OCI-LY3 (cell line): ENCODE measurements around the gene CPT1B.
"Not testable (repeated sequence)": the region's sequence is repeated elsewhere in the genome, so short reads cannot be mapped to it uniquely, and the experiment has no call there.

Experiments used
- H2AFZ ChIP-seq: fragments of 200-600, 300-600 bp; shearing (Covaris generic); 2 replicates; pipeline ENCODE4 v1.6.0; 2014; ENCODE audit warnings: antibody characterized with exemption, low read depth, low read length
- H3K27ac ChIP-seq: fragments of 200-600, 300-600 bp; sonication (generic); 2 replicates; pipeline ENCODE4 v1.5.1; 2014; ENCODE audit warnings: mild to moderate bottlenecking, low read length, moderate library complexity, mixed read lengths
- H3K27me3 ChIP-seq: fragments of 200-600, 300-600 bp; sonication (generic); 2 replicates; pipeline ENCODE4 v1.6.1; 2014; ENCODE audit warnings: low read depth, low read length, mixed read lengths
- H3K36me3 ChIP-seq: fragments of 200-600, 300-600 bp; sonication (generic); replicated peaks from 2 replicates; pipeline ENCODE3; 2014; ENCODE audit warnings: low read depth, low read length, mixed read lengths
- H3K4me1 ChIP-seq: fragments of 300-600, 200-600 bp; sonication (generic); 2 replicates; pipeline ENCODE4 v1.6.1; 2014; ENCODE audit warnings: low read length, mixed read lengths
- H3K4me2 ChIP-seq: fragments of 200-600, 300-600 bp; sonication (generic); 2 replicates; pipeline ENCODE4 v1.6.1; 2014; ENCODE audit warnings: low read length, mixed read lengths
- H3K4me3 ChIP-seq: fragments of 300-600, 200-600 bp; sonication (generic); 2 replicates; pipeline ENCODE4 v1.5.1; 2014; ENCODE audit warnings: antibody characterized with exemption, mild to moderate bottlenecking, low read length, moderate library complexity
- H3K79me2 ChIP-seq: fragments of 300-600, 200-600 bp; shearing (Covaris generic); 2 replicates; pipeline ENCODE4 v1.6.1; 2014; ENCODE audit warnings: mild to moderate bottlenecking, low read length, mixed read lengths
- H3K9ac ChIP-seq: fragments of 300-600, 200-600 bp; shearing (Covaris generic); 2 replicates; pipeline ENCODE4 v1.6.0; 2014; ENCODE audit warnings: mild to moderate bottlenecking, low read length, moderate library complexity
- H3K9me3 ChIP-seq: fragments of 200-600, 300-600 bp; shearing (Covaris generic); 2 replicates; pipeline ENCODE4 v1.6.1; 2014; ENCODE audit warnings: low read length, mixed read lengths; ENCODE audit not compliant: insufficient read depth
- H4K20me1 ChIP-seq: fragments of 200-600, 300-600 bp; sonication (generic); 2 replicates; pipeline ENCODE4 v1.6.1; 2016; ENCODE audit warnings: low read length, mixed read lengths; ENCODE audit not compliant: insufficient read depth
- CTCF ChIP-seq: fragments of 200-600, 300-600 bp; sonication (generic); IDR thresholded peaks from 2 replicates; pipeline ENCODE4 v1.5.1; 2014; ENCODE audit warnings: antibody characterized with exemption, low read length, low read depth
- EZH2phosphoT487 ChIP-seq: fragments of 200-600 bp; shearing (Covaris generic); IDR thresholded peaks from 2 replicates; pipeline ENCODE4 v1.6.1; 2018; ENCODE audit warnings: antibody characterized with exemption, mixed run types, low read depth

The CPT1B gene

GRCh38 chr22:50621948-50622722, 43.9 kb upstream of the CPT1B start:
- no peaks in the 10 kb centered on the region for H3K27me3 ChIP-seq
- H3K4me2 ChIP-seq: peak overlapping the region; percentile 100
- peak overlapping the region; percentile 87; the same call in 1 of the 2 replicates for H2AFZ ChIP-seq
- peak overlapping the region; percentile 88 for H3K9ac ChIP-seq
- no peaks in the 10 kb centered on the region for H3K79me2 ChIP-seq
- H4K20me1 ChIP-seq: no peaks in the 10 kb centered on the region
- H3K4me1 ChIP-seq: peaks cover 23% of the 10 kb centered on the region
- peak overlapping the region; percentile 78 for H3K4me3 ChIP-seq
- no peaks in the 10 kb centered on the region for H3K36me3 ChIP-seq
- no peaks in the 10 kb centered on the region for H3K9me3 ChIP-seq
- no peak for TF ChIP-seq EZH2phosphoT487
- TF ChIP-seq CTCF: peak; percentile 63
- H3K27ac ChIP-seq: peak overlapping the region; percentile 92

- Histone ChIP-seq H3K79me2 (no peaks in the 10 kb centered on the region), H3K4me1 (peaks cover 23% of the 10 kb centered on the region), H3K27me3 (no peaks in the 10 kb centered on the region), H3K36me3 (no peaks in the 10 kb centered on the region), H3K4me2 (peak overlapping the region; percentile 100), H3K9ac (peak overlapping the region; percentile 88), H2AFZ (peak overlapping the region; percentile 87; the same call in 1 of the 2 replicates), H3K9me3 (no peaks in the 10 kb centered on the region), H3K4me3 (peak overlapping the region; percentile 78), H4K20me1 (no peaks in the 10 kb centered on the region), H3K27ac (peak overlapping the region; percentile 92)
- TF ChIP-seq CTCF: no peak
- no peak for TF ChIP-seq EZH2phosphoT487
Measured at GRCh38 chr22:50621356-50621880, 43.2 kb upstream of the CPT1B start.

GRCh38 chr22:50620593-50621355, 42.5 kb upstream of the CPT1B start:
- peak overlapping the region; percentile 88 for H3K9ac ChIP-seq
- H3K4me3 ChIP-seq: peak overlapping the region; percentile 78
- peak overlapping the region; percentile 100 for H3K4me2 ChIP-seq
- H4K20me1 ChIP-seq: no peaks in the 10 kb centered on the region
- H3K27me3 ChIP-seq: no peaks in the 10 kb centered on the region
- H3K4me1 ChIP-seq: peaks cover 23% of the 10 kb centered on the region
- peak overlapping the region; percentile 87; the same call in 1 of the 2 replicates for H2AFZ ChIP-seq
- H3K9me3 ChIP-seq: no peaks in the 10 kb centered on the region
- H3K27ac ChIP-seq: peak overlapping the region; percentile 92
- H3K36me3 ChIP-seq: no peaks in the 10 kb centered on the region
- no peaks in the 10 kb centered on the region for H3K79me2 ChIP-seq
- TF ChIP-seq CTCF (peak; percentile 51), EZH2phosphoT487 (no peak)

GRCh38 chr22:50614296-50614695, 36.1 kb upstream of the CPT1B start:
- not testable (repeated sequence) for H3K27me3 ChIP-seq, H4K20me1 ChIP-seq, H3K4me2 ChIP-seq, H2AFZ ChIP-seq, H3K27ac ChIP-seq, H3K36me3 ChIP-seq, H3K4me3 ChIP-seq, H3K79me2 ChIP-seq, H3K4me1 ChIP-seq, H3K9me3 ChIP-seq, H3K9ac ChIP-seq
